ENCODE data around the gene NELFB.
"Not testable (repeated sequence)": the region's sequence is repeated elsewhere in the genome, so short reads cannot be mapped to it uniquely, and the experiment has no call there.

The NELFB gene

DNA sequence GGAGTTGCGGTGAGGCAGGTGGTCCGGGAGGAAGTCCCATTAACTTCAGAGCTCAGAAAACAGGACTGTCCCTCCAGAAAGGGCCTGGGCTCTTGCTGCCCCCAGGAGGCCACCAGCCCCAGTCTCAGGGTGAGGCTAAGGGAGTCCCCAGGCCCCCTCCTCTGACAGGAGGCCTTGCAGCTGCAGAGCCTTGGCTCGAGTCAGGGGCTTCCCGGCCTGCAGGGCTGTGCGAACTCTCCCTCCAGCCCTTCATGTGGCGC, 7.3 kb upstream of the NELFB start:
- no peak for DNase-seq

DNA sequence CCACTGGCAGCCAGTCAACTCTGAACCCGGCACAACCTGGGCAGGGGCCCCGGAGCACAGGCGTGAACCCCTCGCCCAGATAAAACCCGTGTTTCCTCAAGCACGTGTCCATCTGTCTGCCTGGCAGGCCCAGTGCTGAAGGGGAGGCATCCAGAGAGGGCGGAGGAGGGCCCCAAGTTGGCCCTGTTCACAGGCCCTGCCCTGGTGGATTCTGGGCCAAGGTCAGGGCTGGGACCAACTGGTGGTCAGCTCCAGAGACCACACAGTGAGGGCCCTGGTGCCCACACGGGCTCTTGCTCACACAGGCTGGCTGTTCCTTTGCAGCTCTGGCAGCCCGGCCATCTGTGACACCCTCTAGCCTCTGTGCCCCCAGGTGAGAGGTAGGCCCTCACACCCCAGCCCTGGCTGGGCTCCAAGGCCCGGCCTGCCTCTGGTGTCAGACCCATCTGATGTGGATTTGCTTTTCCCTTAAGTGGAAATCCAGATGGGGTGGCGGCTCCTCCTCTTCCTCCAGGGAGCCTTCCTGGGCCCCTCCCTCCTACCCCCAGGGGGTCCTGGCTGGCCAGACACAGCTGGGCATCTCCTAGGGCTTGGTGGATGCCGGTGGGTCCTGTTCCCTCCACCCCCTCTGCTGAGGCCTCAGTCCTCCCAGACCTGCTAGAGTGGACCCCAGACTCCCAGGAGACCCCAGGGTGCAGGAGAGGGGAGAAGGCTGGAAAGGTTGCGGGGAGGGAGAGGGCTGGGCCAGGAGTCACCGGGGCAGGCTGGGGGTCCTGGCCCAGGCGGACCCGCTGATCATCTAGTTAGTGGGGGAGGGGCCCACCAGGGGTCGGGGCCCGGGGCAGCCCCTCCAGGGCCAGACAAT, 4.6 kb upstream of the NELFB start:
- DNase-seq = no peak

DNA sequence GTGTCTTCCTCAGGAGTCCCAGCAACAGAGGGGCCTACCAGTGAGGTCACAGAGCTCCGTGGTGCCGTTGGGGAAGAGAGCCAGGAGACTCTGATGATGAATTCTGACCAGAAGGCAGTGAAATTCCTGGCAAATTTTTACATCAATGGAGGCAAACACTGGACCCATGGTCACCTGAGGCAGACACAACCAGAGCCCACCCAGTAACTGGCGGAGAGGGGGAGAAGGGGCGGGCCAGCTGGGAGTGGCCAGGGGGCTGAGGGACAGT, 4.0 kb upstream of the NELFB start, which contains the start of gene STPG3:
Gene STPG3 (plus strand): TSS at position 93 of the 268 bp plus-strand sequence. CDS start 1 bp downstream, at position 94.
- DNase-seq = no peak

DNA sequence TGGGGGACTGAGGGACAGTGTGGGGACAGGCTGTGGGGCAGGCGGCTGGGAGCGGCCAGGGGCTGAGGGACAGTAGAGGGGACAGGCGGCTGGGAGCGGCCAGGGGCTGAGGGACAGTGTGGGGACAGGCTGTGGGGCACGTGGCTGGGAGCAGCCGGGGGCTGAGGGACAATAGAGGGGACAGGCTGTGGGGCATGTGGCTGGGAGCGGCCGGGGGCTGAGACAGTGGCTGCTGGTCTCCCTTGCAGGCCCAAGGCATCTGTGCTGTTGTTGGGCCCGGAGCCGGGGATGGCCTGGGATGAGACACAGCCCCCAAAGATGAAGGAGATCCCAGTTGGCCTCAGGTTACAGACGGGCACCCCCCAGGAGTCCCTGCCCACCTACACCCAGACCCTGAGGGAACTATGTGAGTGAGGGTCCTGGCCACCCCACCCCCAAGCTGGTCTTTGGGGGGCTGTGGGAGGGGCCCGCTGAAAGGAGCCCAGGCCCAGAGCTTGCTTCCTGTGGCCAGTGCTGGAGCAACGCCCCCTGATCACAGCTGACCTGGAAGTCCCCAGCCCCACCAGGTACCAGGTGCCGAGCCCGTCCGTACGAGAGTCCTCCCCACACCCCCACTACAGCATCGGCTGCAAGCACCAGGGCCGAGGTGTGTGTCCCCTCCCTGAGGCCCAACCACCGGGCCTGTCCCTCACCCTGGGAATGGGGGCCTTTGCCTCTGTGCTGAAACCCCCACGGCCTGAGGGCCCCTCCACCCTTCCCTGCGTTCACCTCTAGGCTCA, 3.4 kb upstream of the NELFB start:
- DNase-seq = no peak

DNA sequence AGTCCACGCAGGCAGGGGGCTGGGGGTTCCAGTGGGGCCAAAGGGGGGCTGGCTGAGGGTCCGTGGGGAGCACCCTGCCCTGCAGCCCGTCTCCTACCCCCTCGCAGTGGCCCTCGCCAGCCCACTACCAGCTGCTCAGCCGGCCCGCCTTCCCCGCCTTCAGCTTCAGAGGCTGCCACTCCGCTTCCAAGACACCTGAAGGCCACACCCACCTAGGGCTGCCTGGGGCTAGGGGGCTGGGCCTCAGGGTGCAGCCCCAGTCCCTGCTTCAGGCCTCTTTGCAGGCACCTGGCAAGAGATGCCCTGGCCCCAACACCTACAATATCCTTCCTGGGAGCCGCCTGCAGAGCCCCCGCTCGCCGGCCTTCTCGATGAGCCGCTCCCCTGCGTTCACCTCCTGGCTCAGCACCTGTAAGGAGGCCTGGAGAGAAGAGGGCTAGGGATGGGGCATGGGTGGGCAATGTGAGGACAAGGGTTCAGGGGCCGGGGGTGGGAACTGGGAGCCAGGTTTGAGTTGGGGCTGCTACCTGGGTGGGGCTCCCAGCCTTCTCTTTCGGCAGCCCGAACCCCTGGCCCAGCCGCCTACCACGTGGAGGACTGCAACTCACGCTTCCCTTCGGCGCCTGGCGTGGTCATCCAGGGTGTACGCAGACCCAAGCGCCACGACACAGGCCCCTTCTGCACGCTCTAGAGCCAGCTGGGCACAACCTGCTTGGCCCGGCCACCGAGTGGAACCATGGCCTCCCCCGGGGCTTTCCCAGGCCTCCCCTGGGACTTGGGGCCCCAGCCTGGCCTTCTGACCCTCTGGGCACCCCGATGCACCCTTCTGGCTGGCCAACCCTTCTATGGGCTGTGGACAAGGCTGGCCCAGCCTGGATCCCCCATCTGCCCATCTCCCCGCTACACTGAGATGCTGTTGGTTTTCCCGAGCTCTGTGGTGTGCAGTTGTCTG, 2.3 kb upstream of the NELFB start:
- DNase-seq = no peak

DNA sequence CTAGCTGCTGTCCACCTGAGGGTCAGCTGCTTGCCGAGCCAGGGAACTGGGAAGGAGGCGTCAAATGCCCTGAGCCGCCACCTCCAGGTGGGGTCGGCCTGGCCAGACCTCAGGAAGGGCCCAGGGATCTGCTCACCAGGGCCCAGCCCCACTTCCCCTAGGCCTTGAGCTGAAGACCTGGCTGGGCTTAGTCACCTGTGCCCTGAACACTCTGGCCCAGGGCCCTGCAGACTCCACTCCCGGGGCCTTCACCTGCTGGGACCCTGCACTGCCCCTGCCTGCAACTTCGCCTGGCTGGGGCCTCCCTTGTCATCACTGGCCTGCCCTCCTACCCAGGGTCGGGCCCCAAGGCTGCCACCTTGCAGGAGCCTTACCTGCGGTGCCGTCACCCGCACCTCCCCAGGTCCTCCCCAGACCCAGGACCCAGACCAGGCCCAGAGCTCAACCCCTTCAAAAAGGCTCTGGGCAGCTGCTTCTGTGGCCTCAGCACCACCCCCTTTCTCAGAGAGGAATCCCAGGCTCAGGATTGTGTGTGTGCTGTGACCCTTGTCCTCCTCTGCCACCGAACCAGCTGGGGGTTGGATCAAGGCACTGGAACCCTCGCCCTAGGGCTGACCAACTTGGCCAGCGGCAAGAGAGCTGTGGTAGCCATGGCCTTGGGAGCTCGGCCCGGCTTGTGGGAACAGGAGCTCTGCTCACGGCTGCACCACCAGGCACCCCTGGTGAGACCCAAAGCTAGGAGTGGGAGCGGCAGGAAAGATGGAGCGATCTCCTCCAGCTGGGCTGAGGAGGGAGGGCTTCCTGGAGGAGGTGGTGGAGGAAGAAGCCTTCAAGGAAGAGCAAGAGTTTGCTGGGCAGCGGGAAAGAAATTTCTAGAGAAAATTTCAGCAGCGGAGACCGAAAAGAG, 1.2 kb upstream of the NELFB start:
- DNase-seq = no peak

DNA sequence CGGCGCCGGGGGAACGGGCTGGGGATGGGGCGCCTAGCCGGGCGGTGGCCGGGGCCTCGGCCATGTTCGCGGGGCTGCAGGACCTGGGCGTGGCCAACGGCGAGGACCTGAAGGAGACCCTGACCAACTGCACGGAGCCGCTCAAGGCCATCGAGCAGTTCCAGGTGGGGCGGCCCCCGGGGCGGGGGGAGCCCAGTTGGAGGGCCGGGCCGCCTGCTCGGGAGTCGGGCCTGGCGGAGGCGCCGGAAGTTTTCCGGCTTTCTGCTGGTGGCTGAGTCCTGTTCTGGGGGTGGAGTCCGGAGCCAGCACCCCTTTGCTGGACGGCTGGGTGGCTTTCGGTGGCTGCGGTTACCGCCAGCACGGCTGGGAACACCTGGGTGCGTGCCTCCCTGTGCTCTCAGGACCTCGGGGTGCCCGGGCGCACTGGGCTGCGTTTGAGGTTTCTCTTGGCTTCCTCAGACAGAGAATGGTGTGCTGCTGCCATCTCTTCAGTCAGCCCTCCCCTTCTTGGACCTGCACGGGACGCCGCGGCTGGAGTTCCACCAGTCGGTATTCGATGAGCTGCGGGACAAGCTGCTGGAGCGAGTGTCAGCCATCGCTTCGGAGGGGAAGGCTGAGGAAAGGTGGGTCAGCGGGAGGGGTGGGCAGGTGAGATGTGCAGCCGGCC, 454 bp downstream of the NELFB start:
- no peak for DNase-seq

DNA sequence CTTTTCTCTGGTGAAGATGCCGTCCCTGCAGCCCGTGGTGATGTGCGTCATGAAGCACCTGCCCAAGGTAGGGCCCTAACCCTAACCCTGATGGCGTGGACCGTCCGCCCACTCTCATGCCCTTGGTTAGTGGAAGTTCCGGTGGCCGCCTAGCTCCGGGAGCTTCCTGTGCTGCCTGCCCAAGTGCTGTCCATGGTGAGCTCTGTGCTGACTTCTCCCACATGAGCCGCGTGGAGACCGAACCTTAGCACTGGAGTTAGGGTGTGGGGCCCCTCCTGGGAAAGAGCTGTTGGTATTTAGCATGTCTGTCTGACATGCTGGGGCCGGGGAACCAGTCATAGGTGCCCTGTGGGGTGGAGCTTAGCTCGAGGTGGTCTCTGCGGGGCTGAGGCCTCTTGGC, 1.2 kb downstream of the NELFB start:
- no peak for DNase-seq

DNA sequence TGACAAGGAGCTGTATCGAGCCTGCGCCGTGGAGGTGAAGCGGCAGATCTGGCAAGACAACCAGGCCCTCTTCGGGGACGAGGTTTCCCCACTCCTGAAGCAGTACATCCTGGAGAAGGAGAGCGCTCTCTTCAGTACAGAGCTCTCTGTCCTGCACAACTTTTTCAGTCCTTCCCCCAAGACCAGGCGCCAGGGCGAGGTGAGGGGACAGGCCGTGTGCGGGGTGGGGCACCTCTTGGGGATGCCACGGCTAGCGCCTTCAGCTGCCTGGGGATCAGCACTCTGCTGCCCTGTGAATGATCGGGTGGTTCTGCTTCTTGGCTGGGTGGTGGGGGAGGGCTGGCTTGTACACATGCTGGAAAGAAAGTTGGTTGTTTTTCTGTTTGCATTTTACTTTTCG, 1.7 kb downstream of the NELFB start:
- DNase-seq = no peak

DNA sequence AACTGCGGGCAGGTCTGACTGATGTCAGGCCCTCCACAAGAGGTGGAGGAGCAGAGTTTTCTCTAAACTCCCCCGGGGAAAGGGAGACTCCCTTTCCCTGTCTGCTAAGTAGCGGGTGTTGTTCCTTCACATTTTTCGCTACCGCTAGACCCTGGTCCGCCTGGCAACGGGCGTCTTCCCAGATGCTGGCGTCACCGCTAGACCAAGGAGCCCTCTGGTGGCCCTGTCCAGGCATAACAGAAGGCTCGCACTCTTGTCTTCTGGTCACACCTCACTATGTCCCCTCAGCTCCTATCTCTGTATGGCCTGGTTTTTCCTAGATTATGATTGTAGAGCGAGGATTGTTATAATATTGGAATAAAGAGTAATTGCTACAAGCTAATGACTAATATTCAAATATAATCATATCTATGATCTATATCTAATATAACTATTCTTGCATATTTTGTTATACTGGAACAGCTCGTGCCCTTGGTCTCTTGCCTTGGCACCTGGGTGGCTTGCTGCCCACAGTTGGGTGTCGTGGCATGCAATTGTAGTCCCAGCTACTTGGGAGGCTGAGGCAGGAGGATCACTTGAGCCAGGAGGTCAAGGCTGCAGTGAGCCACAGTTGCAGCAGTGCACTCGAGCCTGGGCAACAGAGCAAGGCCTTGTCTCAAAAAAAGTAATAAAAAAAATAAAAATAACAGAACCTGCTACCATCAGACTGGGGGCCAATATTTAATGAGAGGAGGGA, 7.2 kb downstream of the NELFB start:
- DNase-seq = not testable (repeated sequence)

DNA sequence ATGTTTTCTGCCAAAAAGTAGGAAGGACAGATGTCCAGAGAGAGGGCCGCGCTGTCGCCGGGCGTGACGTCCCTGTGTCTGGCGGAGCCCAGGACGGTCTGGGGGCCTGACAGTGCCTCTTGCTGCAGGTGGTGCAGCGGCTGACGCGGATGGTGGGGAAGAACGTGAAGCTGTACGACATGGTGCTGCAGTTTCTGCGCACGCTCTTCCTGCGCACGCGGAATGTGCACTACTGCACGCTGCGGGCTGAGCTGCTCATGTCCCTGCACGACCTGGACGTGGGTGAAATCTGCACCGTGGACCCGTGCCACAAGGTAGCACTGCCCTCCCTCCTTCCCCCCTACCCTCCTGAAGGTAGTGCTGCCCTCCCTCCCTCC, 7.8 kb downstream of the NELFB start:
- no peak for DNase-seq

DNA sequence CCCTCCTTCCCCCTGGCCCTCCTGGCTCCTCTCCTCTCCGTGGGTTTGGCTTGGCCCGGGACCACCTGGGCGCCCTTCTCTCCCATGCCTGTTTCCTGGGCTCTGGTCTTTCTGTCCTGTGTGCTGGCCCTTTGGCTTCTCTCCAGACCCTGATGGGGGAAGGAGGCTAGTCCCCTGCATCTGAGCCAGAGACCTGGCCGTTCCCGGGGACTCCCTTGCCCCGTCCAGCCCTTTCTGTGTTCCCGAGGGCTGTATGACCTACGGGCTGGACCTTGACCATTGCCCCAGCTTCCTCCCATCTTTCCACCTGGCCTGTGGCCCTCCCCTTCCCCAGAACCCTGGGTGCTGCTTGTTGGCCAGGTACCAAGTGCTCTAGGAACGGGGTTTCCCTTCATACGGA, 8.4 kb downstream of the NELFB start:
- DNase-seq = no peak

DNA sequence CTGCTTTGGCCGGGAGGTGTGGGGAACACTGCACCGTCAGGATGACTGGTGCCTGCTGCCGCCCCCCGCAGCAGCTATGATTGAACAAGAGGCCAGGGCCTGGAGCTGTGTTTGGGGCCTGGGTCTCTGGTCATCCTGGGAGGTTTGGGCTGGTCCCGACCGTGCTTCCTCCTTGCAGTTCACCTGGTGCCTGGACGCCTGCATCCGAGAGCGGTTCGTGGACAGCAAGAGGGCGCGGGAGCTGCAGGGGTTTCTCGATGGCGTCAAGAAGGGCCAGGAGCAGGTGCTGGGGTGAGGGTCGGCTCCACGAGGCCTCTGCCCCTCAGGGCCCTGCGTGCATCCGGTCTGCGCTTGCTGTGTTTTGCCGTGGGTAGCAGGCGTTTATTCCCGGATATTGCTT, 8.9 kb downstream of the NELFB start:
- no peak for DNase-seq

DNA sequence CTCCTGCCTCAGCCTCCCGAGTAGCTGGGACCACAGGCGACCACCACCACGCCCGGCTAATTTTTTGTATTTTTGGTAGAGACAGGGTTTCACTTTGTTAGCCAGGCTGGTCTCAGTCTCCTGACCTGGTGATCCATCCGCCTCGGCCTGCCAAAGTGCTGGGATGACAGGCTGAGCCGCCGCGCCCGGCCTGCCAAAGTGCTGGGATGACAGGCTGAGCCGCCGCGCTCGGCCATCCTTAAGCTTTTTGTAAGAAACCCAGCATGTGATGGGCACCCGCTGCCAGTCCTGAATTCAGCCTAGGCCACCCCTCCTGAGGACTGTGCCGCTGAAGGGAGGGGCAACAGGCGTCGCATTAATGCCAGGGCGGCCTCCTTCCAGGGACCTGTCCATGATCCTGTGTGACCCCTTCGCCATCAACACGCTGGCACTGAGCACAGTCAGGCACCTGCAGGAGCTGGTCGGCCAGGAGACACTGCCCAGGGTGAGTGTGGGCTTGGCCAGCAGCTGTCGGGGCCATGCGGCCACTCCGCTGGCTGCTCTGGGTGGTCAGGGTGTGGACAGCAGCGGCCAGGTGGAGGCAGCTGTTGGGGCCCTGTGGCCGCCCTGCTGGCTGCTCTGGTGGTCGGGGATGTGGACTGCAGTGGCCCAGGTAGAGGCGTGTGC, 10.5 kb downstream of the NELFB start:
- no peak for DNase-seq

DNA sequence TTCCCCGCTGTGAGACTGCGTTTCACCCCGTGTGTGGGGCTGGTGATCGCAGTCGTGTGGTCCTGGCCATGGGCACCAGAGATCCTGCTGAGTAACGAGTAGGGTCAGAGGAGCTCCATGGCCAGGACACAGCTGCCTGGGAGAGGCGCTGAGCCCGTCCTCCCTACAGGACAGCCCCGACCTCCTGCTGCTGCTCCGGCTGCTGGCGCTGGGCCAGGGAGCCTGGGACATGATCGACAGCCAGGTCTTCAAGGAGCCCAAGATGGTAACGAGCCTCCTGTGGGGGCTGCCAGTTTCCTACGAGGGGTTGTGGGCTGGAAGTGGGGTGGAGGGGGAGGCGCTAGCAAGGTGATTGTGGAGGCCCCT, 11.0 kb downstream of the NELFB start:
- no peak for DNase-seq

DNA sequence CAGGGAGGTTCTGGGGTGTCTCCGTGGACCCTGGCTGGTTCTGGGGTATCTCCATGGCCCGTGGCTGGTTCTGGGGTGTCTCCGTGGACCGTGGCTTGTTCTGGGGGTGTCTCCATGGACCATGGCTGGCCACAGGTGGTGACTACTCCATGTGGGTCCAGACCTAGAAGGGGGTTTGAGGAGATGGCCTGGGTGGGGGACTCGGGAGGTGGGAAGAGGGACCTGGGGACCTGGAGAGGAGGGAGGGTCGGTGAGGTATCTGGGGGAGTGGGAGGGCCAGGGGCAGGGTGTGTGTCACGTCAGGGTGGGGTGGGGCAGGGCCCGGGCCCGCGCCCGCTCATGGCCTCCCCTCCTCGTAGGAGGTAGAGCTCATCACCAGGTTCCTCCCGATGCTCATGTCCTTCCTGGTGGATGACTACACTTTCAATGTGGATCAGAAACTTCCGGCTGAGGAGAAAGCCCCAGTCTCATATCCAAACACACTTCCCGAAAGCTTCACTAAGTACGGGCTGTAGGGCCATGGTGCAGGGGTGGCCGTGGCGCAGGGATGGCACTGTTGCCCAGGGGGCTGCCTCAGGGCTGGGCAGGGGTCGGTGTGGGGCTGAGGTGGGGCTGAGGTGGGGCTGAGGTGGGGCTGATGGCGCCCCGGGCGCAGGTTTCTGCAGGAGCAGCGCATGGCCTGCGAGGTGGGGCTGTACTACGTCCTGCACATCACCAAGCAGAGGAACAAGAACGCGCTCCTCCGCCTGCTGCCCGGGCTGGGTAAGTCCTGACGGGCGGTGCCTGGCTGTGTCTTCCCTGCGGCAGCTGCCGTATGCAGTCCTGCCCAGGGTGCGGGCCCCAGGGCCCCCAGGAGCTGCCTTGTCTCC, 11.7 kb downstream of the NELFB start:
- no peak for DNase-seq

DNA sequence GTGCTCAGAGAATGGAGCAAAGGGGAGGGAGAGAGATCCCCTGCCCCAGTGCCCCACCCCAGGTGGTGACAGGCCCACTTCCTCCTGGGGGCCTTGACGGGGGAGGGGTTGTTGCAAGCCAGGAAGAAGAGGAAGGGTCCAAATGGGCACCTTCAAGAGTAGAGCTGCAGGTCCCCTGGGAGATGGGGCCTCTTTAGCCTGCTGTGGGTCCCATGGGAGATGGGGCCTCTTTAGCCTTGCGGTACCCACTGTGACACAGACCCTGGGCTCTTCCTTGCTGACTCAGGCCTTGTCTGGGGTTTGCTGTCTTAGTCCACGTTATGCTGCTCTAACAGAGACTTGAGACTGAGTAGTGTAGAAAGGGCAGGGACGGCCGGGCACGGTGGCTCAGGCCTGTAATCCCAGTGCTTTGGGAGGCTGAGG, 12.8 kb downstream of the NELFB start:
- no peak for DNase-seq

DNA sequence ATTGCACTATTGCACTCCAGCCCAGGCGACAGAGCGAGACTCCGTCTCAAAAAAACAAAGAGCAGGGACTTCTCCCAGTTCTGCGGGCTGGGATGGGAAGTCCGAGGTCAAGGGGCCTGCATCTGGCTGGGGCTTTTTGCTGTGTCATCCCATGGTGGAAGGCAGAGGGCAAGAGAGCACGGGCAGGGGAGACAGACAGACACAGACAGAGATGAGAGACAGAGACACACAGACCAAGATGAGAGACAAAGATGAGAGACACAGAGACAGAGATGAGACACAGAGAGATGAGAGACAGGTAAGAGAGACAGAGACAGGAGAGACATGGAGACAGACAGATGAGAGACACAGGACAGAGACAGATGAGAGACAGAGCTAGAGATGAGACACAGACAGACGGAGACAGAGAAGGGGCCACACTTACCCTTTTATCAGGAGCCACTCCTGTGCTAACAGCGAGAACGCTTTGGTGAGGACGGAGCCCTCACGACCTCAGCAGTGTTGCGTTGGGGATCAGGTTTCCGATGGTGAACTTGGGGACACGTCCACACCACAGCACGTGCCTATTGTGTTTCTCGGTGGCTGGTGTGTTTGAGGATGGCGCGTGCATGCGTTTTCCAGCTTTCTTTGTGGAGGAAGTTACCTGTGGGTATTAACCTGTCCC, 13.5 kb downstream of the NELFB start:
- no peak for DNase-seq

DNA sequence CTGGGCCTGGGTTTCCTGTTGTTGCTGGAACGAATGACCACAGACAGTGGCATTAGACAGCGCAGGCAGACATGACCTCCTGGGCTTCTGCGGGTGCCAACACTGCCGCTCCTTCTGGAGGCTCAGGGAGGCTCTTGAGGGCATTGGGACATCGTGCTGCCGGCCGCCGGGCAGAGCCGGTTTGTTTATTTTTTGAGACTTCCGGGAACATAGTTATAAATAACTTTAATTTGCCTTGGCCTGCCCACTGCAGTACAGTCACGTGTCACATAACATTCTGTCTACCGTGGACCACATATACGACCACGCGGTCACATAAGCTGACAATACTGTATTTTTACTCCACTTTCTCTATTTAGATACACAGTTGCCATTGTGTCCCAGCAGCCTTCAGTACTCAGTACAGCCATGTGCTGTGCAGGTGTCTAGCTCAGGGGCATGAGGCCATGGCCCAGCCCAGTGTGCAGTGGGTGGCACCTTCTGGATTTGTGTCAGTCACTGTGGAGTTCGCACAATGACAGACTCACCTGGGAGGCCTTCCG, 14.2 kb downstream of the NELFB start:
- DNase-seq = no peak

All from CD4-positive, alpha-beta T cell treated with Interferon alpha-2 for 1 hour (primary cell).